AG09309 (cell line): ENCODE measurements around the gene TMEM170B.

Experiments used
- DNase-seq: peaks from one replicate; pipeline ENCODE4 v3.0.0-alpha.2; 2010; ENCODE audit warnings: low read depth
- H3K4me3 ChIP-seq: 2 replicates; pipeline ENCODE4 v1.5.1; 2011; ENCODE audit warnings: mild to moderate bottlenecking, low read depth, low read length, moderate library complexity; ENCODE audit not compliant: control insufficient read depth
- TF ChIP-seq, protein P1 (sequence below): IDR thresholded peaks from 2 replicates; pipeline ENCODE4 v1.5.1; 2011; ENCODE audit warnings: mild to moderate bottlenecking, low read depth, low read length, inconsistent platforms; ENCODE audit not compliant: insufficient read depth, control insufficient read depth; ENCODE audit errors: missing control alignments

TMEM170B gene

DNA sequence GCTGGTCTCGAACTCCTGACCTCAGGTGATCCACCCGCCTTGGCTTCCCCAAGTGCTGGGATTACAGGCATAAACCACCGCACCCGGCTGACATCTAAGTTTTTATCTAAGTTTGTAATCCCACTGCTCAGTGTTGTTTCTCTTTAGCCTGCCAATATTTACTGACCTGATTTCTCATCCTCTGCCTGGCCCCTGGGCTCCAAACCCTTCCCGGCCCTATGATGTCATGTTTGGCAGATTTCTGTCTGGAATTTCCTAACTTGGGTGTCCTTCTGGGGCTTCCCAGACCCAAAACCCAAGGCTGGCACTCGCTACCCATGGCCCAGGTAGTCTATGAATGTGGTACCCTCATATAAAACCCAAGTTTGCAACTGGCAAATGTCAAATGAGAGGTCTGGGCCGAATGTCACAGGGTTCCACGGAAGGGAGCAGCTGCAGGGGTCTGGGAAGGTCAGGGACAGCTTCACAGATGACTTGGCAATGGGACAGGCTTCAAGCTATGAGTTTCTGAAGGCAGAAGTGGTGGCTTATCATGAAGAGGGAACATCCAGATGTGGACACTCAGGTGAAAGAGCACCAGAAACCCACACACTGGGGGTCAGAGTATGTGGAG is 54.9 kb downstream of the TMEM170B start:
- DNase-seq: no peak
- H3K4me3 ChIP-seq: no peak overlapping the region
- TF ChIP-seq, protein P1, sequence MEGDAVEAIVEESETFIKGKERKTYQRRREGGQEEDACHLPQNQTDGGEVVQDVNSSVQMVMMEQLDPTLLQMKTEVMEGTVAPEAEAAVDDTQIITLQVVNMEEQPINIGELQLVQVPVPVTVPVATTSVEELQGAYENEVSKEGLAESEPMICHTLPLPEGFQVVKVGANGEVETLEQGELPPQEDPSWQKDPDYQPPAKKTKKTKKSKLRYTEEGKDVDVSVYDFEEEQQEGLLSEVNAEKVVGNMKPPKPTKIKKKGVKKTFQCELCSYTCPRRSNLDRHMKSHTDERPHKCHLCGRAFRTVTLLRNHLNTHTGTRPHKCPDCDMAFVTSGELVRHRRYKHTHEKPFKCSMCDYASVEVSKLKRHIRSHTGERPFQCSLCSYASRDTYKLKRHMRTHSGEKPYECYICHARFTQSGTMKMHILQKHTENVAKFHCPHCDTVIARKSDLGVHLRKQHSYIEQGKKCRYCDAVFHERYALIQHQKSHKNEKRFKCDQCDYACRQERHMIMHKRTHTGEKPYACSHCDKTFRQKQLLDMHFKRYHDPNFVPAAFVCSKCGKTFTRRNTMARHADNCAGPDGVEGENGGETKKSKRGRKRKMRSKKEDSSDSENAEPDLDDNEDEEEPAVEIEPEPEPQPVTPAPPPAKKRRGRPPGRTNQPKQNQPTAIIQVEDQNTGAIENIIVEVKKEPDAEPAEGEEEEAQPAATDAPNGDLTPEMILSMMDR: no peak

GRCh38 chr6:11593096-11593495 is 55.5 kb downstream of the TMEM170B start:
- TF ChIP-seq, protein P1: no peak
- no peak overlapping the region for H3K4me3 ChIP-seq
- no peak for DNase-seq

DNA sequence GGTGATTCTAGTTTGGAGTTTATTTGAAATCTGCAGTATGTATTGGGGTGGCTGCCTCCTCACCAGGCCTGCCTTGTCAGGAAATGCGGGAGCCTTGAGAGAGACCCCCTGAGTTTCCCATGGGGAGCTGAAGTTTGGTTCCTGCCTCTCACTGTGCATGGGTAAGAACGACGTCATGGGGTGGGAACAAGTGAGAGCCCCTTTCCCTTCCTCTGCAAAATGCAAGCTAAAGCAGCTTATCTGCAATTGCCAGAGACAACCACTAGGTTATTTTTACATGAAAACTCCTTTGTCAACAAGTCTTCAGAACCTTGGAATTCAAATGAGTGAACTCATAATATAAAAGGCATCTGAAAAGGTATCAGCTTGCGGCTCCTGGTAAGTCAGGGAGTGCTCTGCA is 58.4 kb downstream of the TMEM170B start:
- no peak for DNase-seq
- H3K4me3 ChIP-seq: no peak overlapping the region
- TF ChIP-seq, protein P1: peak; percentile 19

DNA sequence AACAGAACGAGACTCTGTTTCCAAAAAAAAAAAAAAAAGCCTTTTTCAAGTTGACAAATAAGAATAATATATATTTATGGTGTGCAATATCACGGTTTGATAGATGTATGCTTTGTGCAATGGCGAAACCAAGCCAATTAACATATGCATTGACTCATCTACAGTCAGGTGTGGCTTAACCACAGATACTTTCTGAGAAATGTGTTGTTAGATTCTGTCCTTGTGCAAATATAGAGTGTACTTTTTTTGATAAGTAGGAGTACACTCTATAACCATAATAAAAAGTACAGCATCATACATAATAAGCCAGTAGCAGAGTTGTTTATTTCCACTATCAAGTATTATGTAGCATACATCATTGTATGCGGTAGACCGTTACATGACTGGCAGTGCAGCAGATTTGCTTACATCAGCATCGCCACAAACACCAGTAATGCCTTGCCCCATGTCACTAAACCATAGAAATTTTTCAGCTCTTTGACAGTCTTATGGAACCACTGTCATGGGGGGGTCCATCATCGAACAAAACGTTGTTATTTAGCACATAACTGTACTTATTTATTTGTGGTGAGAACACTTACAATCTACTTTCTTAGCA is 59.2 kb downstream of the TMEM170B start:
- TF ChIP-seq, protein P1: no peak
- DNase-seq: no peak
- no peak overlapping the region for H3K4me3 ChIP-seq

GRCh38 chr6:11598687-11599086 is 61.1 kb downstream of the TMEM170B start:
- DNase-seq: no peak
- no peak overlapping the region for H3K4me3 ChIP-seq

DNA sequence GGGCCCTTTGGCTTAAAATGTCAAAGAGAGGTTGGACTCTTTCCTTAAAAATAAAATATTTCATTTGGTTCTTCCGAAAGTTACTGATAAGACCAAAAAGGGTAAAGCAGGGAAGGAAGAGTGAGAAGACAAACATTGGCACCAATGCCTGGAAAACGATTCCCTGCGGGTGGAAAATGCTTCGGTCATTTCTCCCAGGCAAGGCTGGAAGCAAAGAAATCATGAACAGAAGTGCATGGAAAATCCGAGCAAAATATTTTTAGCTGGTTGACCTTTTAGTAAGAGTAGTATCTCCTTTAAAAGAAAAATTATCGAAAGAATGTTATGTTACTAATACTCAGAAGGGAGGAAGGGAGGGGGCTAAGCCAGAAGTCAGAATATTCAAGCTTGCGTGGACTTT is 62.7 kb downstream of the TMEM170B start:
- TF ChIP-seq, protein P1: no peak
- H3K4me3 ChIP-seq: no peak overlapping the region
- no peak for DNase-seq

More at GRCh38 chr6:11598687-11599086, 61.1 kb downstream of the TMEM170B start:
- TF ChIP-seq, protein P1: no peak
